HG03460 (cell line): ENCODE results near the gene AKT3.
"Not testable (repeated sequence)": the region's sequence is repeated elsewhere in the genome, so short reads cannot be mapped to it uniquely, and the experiment has no call there.

ENCODE experiments used
- ATAC-seq: cut with Tn5 transposase; IDR thresholded peaks from one replicate; pipeline ENCODE4 v1.9.1; 2021; ENCODE audit not compliant: unreplicated experiment

Gene AKT3

DNA sequence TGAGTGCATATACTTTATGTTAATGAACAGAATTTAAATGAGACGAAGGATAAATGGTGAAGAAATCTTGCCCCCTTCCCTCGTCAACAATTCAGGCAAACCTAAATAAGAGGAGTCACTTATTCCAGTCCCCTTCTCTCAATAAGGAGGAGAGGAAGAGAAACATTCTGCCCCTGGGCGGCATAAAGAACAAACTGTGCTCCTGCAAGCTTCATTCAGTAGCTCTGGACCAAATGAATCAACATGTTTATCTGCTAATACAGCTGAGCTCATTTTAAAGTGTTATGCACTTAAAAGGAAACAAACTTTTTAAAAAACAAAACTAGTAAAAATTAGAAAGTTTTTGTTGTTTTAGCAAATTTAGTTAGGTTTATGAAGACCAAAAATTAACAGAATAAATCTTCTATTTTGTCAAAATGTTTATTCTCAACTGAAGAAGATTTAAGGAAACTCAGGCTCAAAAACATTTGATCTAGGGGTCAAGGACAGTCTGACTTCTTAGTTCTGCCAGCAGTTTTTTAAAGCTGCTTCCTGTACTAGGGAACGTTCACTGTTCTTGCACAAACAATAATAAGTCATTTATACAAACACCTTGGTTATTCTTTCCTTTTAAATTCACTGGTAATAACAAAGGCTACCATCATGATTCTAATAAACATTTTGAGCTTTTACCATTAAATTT lies 58.3 kb downstream of the AKT3 start:
- no peak for ATAC-seq

DNA sequence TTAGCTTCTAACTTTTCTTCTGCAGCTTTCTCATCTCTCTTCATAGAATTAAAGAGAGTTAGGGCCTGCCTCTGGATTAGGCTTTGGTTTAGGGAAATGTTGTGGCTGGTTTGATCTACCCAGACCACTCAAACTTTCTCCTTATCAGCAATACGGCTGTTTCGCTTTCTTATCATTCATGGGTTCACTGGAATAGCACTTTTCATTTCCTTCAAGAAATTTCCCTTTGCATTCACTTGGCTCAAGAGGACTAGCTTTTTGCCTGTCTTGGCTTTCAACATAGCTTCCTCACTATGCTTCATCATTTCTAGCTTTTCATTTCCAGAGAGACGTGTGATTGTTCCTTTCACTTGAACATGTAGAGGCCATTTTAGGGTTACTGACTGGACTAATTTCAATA lies 59.6 kb downstream of the AKT3 start:
- ATAC-seq = no peak

DNA sequence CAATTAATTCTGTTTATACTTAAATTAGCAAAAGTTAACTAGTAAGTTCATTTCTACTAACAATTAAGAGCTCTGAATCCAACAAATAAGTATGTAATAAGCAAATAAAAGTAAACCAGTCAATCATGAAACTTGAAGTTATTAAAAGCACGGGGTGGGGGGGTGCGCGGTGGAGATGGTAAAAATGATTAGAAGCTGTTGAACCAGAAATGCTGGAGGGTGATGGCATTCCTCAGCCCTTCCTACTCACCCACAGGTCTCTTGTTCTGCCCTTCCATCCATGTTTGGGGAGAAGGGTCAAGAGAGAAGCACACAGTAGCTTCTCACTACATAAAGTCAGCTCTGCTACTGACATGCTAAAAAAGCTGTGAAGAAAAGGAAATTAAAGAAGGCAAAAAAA lies 63.5 kb downstream of the AKT3 start:
- ATAC-seq = no peak

DNA sequence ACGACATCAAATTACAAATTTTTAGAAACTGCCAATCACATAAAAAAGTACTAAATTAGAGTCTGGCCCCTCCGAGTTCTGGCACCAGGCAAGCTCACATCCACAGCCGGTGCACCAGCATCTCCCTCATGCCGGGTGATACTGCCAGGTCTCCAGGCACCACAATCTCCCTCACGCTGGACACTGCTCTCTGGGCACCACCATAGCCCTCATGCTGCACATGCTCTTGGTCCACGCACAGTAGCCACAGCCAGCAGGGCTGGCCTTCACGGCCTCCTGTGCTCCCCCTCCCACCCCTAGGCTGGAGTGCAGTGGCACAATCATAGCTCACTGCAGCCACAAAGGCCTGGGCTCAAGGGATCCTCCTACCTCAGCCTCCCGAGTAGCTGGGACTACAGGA lies 65.5 kb downstream of the AKT3 start:
- no peak for ATAC-seq

DNA sequence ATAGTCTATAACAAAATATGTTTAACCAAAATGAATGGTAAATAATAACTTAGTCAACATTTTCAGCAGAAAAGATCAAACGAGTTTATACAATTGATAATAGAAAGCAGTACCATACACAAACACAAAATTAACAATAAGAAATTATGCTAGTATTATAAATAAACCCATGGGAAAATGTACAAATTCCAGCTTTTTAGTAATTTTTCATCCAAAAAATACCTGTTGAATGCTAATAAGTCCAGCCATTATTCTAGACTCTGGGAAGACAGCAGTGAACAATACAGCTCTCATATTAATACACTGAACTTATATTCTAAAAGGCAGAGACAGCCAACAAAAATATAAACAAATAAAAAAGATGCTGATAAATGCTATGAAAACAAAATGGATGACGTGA lies 66.3 kb downstream of the AKT3 start:
- no peak for ATAC-seq

DNA sequence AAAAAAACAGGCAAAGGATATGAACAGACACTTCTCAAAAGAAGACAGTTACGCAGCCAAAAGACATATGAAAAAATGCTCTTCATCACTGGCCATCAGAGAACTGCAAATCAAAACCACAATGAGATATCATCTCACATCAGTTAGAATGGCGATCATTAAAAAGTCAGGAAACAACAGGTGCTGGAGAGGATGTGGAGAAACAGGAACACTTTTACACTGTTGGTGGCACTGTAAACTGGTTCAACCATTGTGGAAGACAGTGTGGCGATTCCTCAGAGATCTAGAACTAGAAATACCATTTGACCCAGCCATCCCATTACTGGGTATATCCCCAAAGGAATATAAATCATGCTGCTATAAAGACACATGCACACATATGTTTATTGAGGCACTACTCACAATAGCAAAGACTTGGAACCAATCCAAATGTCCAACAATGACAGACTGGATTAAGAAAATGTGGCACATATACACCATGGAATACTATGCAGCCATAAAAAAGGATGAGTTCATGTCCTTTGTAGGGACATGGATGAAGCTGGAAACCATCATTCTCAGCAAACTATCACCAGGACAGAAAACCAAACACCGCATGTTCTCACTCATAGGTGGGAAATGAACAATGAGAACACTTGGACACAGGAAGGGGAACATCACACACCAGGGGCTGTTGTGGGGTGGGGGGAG lies 77.5 kb downstream of the AKT3 start:
- ATAC-seq = not testable (repeated sequence)

DNA sequence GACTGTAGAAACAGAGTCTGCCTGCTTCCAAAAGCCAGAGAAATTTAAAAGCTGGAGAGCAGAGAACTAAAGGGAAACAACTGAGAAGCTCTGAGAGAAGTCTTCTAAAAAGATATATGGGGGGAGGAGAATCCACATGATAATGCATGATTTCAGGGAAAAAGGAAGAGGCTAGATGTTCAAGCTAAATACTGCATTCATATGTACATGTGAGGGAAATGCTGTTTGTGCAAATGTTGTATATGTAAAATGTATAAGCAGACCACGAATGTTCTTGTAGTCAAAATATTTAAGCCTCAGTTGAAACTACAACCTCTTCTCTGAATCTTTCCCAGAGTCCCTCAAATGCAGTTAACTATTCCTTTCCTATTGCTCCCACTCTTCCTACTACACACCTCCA lies 79.2 kb downstream of the AKT3 start:
- ATAC-seq = no peak

DNA sequence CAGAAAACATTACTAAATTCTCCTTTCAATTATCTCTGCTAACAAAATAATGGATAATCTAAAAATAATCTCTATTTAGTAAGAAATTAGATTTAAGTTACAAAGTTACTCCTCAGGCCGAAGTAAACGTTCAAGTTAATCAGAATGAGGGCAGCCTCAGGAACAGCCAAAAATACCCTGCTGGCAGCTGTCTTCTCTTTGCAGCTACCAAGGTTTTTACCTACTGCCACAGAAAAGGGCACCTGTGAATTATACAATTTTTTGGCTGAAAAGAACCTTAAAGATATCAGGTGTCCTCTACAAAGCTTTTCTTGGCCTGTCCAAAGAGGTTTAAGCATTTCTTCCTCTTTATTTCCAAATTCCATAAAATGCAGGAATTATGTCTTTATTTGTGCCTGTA lies 84.4 kb downstream of the AKT3 start:
- no peak for ATAC-seq

DNA sequence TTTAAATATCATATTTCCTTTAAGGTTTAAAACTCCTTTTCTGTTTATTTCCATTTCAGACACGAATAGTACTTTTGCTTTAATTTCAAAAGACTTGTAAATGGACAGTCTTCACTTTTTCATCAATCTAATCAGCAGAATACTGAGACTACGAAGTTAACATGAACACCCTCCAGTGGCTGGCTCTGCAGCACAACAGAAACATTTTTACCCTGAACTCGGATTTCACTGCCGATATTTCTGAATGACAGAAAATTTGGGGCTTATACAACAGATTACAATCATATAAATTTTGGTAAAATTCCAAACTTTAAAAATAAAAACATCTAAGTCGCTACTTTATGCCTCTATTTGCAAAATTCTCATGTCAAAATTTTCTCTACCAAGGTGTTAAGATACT lies 86.2 kb downstream of the AKT3 start:
- ATAC-seq = no peak

DNA sequence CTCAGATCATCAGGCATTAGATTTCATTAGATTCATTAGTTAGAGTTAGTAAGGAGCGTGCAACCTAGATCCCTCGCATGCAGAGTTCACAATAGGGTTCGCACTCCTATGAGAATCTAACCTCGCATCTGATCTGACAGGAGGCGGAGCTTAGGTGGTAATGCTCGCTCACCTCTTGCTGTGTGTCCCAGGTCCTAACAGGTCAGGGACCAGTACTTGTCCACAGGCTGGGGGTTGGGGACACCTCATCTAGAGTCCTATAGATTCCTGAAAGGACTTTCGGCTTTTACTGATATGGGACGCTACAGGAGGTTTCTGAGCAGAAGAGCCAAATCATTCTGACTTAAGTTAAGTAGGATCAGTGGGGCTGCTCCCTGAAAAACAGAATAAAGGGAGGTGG lies 91.4 kb downstream of the AKT3 start:
- no peak for ATAC-seq

DNA sequence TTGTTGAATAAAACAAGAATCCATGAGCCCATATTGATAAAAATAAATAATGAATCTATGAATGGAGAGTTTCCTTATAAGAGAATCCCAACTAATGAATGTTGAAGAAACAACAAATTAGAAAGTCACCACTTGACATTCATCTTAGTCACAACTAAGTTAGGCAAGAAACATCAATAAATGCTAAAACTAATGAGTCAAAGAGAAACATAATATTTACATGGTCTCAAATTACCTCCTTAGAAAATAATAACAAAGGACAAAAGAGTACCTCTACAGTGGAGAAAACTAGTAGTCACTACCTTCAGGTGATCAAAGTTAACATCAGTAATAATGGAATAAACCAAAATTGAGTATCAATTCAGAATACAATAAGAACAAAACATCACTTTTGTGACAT lies 93.5 kb downstream of the AKT3 start:
- no peak for ATAC-seq

DNA sequence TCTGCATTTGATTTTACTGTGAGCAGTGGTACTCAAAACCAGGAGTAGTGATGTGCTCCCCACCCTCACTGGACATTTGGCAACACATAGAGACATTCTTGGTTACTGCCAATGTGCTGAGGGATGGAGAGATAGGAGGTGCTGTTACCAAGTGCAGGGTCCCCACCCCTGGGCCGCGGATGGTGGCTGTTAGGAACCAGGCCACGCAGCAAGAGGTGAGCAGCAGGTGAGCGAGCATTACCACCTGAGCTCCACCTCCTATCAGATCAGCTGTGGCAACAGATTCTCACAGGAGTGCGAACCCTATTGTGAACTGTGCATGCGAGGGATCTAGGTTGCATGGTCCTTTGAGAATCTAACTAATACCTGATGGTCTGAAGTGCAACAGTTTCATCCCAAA lies 95.7 kb downstream of the AKT3 start:
- no peak for ATAC-seq

DNA sequence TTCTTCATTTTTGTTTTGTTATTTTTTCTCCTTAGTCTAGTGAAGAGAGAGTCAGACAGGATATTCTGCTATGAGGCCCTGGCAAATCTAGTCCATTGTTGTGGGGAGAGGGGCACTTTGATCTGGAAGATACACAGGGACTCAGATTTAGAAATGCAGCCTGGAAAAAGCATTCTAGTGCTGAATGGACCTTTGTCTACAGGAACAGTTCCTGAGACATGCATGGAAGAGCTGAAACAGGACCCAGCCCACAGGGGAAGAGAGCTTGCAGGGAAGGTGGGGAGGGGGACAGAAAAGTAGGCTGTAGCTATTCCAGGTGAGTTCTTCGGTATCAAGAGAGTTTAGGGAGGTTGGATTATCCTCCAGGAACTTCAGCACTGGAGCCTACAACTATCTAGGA lies 98.5 kb downstream of the AKT3 start:
- ATAC-seq = no peak

DNA sequence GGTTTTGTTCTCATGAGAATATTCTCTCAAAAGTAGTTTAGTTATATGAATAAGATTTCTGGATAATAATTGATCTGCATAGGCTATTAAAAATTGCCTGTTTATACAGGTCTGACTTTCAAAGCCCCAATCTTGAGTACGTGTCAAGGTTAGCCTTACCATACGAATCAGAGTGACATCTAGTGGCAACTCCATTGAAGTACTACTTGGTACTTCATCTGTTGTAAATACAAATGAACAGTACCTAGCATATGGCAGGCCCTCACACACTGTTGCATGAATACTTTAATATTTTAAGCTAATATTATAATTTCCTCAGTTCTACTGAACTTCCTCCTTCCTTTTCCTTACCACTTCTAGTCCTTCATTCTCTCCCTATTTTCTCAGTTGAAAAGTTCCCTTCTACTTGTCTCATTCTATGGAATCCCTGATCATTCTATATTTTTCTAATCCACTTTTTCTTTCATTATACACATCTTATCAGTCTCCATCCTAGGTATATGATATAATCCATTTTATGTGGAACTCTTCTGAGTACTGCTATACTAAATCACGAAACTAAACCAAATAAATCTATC lies 101.2 kb downstream of the AKT3 start:
- peak; percentile 87 for ATAC-seq

DNA sequence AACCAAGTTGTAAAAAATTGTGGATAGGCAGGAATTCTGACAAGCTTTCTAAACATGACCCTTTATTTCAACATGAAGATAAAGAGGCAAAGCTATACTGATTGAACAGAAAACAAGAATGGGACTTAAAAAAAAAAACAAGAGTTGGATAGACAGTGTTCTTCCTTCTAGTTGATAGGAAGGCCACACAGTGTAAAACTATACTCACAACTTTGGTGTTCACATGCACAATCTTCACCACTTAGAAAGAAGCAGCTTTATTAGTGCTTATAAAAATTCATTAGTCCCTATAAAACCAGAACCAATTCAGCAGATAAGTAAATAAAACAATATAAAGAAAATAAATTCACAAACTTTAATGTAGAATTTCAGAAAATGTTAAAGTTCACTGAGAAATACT lies 101.8 kb downstream of the AKT3 start:
- ATAC-seq = no peak

DNA sequence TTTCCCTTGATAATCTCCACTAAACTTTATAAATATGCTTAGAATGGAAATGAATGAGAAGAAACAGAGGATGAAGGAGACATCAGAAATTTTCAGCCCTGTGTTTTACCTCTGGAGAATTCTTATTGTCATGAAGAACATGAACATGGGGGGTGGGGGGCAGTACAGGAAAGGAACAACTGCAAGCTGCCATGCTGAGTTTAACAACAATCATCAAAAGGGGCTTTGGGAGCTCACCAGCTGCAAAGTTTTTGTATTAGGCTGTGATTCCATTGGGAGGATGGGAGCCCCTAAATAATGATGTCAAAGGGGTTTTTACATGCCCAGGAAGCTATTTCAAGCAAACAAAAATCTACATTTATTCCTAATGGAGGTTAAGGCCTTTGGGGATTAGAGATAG lies 103.3 kb downstream of the AKT3 start:
- ATAC-seq = no peak

DNA sequence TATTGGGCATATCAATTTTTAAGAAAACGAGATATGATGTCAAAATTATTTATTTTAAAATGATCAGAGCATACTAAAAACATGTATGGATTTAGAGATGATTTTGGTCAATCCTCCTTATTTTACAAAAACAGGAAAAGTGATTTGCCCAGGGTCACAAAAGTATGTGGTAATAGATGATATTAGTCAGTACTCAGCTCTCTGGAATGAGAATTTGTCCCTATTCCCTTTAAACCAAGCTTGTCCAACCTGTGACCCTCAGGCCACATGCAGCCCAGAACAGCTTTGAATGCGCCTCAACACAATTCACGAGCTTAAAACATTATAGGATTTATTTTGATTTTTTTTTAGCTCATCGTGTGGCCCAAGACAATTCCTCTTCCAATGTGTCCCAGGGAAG lies 104.7 kb downstream of the AKT3 start:
- no peak for ATAC-seq

DNA sequence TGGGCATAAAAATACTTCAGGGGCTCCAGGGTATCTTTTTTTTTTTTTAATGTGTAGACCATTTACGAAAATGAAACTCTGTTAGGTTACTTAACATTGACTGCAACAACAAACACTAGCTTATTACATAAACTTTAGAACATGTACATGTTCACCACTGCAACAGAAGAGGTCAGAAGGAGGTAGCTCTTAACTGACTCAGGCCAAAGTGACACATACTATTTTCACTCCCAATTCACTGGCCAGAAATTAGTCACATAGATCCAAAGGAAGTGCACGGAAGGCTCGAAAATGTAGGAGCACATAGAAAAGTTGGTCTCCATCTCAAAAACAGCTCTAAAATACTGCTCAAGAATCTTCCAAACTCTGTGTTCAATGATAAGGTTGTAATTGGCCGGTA lies 107.2 kb downstream of the AKT3 start:
- no peak for ATAC-seq

DNA sequence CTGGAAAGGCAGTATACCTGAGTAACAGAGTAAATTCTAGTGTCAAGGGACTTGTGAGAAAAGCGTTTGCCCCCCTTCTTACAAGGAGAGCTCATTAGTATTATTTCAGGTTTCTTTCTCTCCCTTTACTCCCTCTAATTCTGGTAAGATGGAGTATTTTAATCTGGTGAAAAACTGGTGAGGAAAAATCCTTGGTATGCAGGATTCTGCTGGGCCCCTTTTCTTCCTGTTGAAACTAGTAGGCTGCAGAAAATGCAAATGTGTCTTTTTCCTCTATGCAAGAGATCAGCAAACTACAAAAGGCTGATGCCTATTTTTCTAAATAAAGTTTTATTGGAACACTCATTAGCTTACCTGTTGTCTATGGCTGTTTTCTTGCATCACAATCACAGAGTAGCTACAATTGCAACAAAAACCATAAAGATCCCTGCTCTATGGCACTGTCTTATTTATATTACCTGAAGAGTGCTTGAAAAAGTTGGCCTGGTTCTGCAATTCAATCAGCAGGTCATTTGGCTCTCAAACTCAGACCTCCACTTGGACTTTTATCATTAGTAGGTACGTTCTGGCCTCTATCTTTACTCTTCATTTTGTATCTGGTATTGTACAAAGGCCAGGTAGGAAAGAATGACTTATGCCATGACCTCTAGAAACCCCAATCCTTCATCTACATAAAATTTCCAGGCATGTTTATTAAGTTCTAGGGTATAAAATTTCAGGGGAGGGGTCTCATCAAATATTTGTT lies 109.6 kb downstream of the AKT3 start:
- no peak for ATAC-seq

DNA sequence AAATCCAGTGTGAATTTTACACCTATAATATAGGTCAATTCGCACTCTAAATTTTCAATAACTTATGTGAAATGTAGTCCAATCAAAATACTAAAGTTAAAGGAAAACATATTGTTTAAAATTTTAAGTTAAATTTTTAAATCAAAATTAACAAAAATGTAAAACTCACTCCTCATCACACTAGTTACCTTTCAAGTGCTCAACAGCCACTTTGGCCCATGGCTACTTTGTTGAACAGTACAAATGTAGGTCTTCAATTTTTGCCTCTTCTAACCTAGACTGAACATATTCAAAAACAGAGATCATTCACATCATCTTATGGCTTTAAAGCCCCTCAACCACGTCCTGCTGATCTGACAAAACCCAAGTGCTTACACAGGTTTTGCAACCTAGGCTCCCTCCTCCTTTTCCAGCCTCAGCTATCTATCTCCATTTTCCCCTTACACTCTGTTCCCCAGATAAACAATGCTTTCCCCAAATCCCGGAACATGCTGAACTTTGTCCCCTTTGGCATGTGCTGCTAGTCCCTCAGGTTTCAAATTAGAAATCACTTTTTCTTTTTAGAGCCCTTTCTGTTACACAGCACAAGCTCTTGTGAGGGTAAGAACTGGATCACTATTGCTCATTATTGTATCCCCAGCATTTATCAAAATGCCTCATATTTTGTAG lies 110.6 kb downstream of the AKT3 start:
- ATAC-seq = no peak

DNA sequence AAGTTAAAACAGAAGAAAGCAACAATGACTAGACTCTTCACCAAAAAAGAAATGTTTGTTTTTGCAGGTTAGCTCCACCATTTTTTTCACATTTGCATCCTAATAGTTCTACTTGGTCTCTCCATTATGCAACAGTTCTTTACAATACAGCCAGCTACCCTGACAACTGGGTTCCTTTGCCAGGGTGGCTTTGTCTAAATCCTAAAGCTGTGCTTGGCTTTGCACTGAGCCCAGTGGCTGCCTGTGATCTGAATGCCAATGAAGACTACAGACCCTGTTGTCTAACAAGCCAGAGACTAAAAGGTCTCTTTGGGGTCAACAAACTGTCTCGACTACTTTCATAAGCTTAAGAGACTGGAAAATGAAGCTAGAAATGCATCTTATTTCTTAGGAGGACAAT lies 112.0 kb downstream of the AKT3 start:
- no peak for ATAC-seq
